ENCODE results near the gene TEN1. TPM values are rescaled to one million over a fixed set of nuclear protein-coding genes. Genes with fewer than 3 reads are reported as not detected.

Gene TEN1
- total and polyA plus RNA-seq, 2 donors (not counting 1 experiment from before 2014, with no cell fraction given): 19.8 to 34.5 TPM

- Histone ChIP-seq H3K9ac (ENCODE audit: low read length) (no peak overlapping the region), H3K9me3 (ENCODE audit: control extremely low read depth in 1 of 3, control insufficient read depth in 2 of 3, insufficient read depth in 1 of 3, low read length in 2 of 3) (no peaks in the 10 kb centered on the region), H3K4me2 (replicated peaks; ENCODE audit: low read depth, low read length, poor library complexity, severe bottlenecking) (no peak overlapping the region), H3K79me2 (ENCODE audit: control insufficient read depth, insufficient read depth, low read length) (no peaks in the 10 kb centered on the region), H3K36me3 (replicated peaks in 1 of 2; ENCODE audit: control extremely low read depth in 1 of 2, control insufficient read depth in 1 of 2, extremely low read depth in 1 of 2, insufficient read depth in 2 of 2, low read length in 1 of 2) (no peaks in the 10 kb centered on the region), H3K27ac (ENCODE audit: low read length in 2 of 2) (no peak overlapping the region), H3K27me3 (replicated peaks in 1 of 4; ENCODE audit: control extremely low read depth in 1 of 4, control insufficient read depth in 3 of 4, insufficient read depth in 4 of 4, low read length in 3 of 4) (no peaks in the 10 kb centered on the region), H3K4me1 (ENCODE audit: control insufficient read depth in 2 of 2, insufficient read depth in 2 of 2, low read length in 2 of 2) (no peaks in the 10 kb centered on the region), H4K20me1 (ENCODE audit: control insufficient read depth, insufficient read depth, low read length, poor library complexity, severe bottlenecking) (no peaks in the 10 kb centered on the region), H3K4me3 (ENCODE audit: control extremely low read depth in 1 of 5, extremely low read depth in 1 of 5, insufficient read depth in 1 of 5, low read depth in 2 of 5, low read length in 4 of 5) (no peak overlapping the region), H2AFZ (ENCODE audit: insufficient read depth, low read depth, low read length, poor library complexity, severe bottlenecking) (no peak overlapping the region)
- Mint-ChIP-seq H3K27ac (no peak overlapping the region), H3K4me1 (no peaks in the 10 kb centered on the region), H3K9me3 (ENCODE audit: insufficient read depth) (no peaks in the 10 kb centered on the region), H3K27me3 (no peaks in the 10 kb centered on the region), H3K4me3 (no peak overlapping the region)
- no CpG with 5 or more reads among the region's 4 CpGs for WGBS (ENCODE audit: insufficient coverage)
- intact Hi-C loops (cut with micrococcal nuclease): no loop called here
- DNase-seq (no peak), ATAC-seq (ENCODE audit: low read depth) (no peak)
- no peak for TF ChIP-seq EZH2 (IDR thresholded peaks at IDR 0.05; ENCODE audit: borderline replicate concordance, insufficient read depth, low read depth, low read length, poor library complexity, severe bottlenecking)
- no peak for TF ChIP-seq CTCF (IDR thresholded peaks at IDR 0.05)
- ChIA-PET POLR2A (no interaction called here), CTCF (no interaction called here)
Observed at GRCh38 chr17:75933808-75934207, 45.2 kb upstream of the TEN1 start.

- ATAC-seq (ENCODE audit: low read depth) (no peak), DNase-seq (no peak)
- no peak overlapping the region for H3K4me3 ChIP-seq (ENCODE audit: control extremely low read depth in 1 of 5, extremely low read depth in 1 of 5, insufficient read depth in 1 of 5, low read depth in 2 of 5, low read length in 4 of 5)
- H3K27me3 ChIP-seq (replicated peaks in 1 of 4; ENCODE audit: control extremely low read depth in 1 of 4, control insufficient read depth in 3 of 4, insufficient read depth in 4 of 4, low read length in 3 of 4): no peaks in the 10 kb centered on the region
- H2AFZ ChIP-seq (ENCODE audit: insufficient read depth, low read depth, low read length, poor library complexity, severe bottlenecking): no peak overlapping the region
- no peaks in the 10 kb centered on the region for H4K20me1 ChIP-seq (ENCODE audit: control insufficient read depth, insufficient read depth, low read length, poor library complexity, severe bottlenecking)
- peaks cover 3% of the 10 kb centered on the region for H3K79me2 ChIP-seq (ENCODE audit: control insufficient read depth, insufficient read depth, low read length)
- no peak overlapping the region for H3K27ac ChIP-seq (ENCODE audit: low read length in 2 of 2)
- Mint-ChIP-seq H3K4me1 (peaks cover 12% of the 10 kb centered on the region), H3K27ac (no peak overlapping the region), H3K27me3 (no peaks in the 10 kb centered on the region), H3K4me3 (no peak overlapping the region), H3K9me3 (ENCODE audit: insufficient read depth) (no peaks in the 10 kb centered on the region)
- WGBS (ENCODE audit: insufficient coverage): 96% methylated on average over 9 of the region's 13 CpGs
- H3K9me3 ChIP-seq (ENCODE audit: control extremely low read depth in 1 of 3, control insufficient read depth in 2 of 3, insufficient read depth in 1 of 3, low read length in 2 of 3): no peaks in the 10 kb centered on the region
- no peak overlapping the region for H3K9ac ChIP-seq (ENCODE audit: low read length)
- POLR2A ChIA-PET: no interaction called here
- H3K4me1 ChIP-seq (ENCODE audit: control insufficient read depth in 2 of 2, insufficient read depth in 2 of 2, low read length in 2 of 2): peaks cover 0 to 14% of the 10 kb centered on the region in 2 donors
- TF ChIP-seq CTCF (IDR thresholded peaks at IDR 0.05): no peak
- no peak for TF ChIP-seq EZH2 (IDR thresholded peaks at IDR 0.05; ENCODE audit: borderline replicate concordance, insufficient read depth, low read depth, low read length, poor library complexity, severe bottlenecking)
- CTCF ChIA-PET: interaction anchor here (0.7 kb wide), 1 partner anchor 46 kb away, joined by 6 read pairs; no protein-coding TSS in a partner anchor
- no peak overlapping the region for H3K4me2 ChIP-seq (replicated peaks; ENCODE audit: low read depth, low read length, poor library complexity, severe bottlenecking)
- intact Hi-C loops (cut with micrococcal nuclease): no loop called here
- no peaks in the 10 kb centered on the region for H3K36me3 ChIP-seq (replicated peaks in 1 of 2; ENCODE audit: control extremely low read depth in 1 of 2, control insufficient read depth in 1 of 2, extremely low read depth in 1 of 2, insufficient read depth in 2 of 2, low read length in 1 of 2)
Observed at GRCh38 chr17:75937652-75938051, 41.4 kb upstream of the TEN1 start.
